HFF-Myc (cell line): Measurements from ENCODE around the gene UTP14A.

ENCODE experiments used
- DNase-seq: peaks from one replicate; pipeline ENCODE4 v3.0.0-alpha.2; 2011; ENCODE audit warnings: low read depth; ENCODE audit errors: extremely low read depth
- H3K4me3 ChIP-seq: replicated peaks from 2 replicates; pipeline ENCODE4 v1.5.1; 2011; ENCODE audit warnings: low read depth, mild to moderate bottlenecking, control low read depth, low read length
- TF ChIP-seq, protein P1 (sequence below): IDR thresholded peaks from 2 replicates; pipeline ENCODE4 v1.5.1; 2012; ENCODE audit warnings: mild to moderate bottlenecking, low read depth, low read length, control low read depth; ENCODE audit errors: missing control alignments

The UTP14A gene

DNA sequence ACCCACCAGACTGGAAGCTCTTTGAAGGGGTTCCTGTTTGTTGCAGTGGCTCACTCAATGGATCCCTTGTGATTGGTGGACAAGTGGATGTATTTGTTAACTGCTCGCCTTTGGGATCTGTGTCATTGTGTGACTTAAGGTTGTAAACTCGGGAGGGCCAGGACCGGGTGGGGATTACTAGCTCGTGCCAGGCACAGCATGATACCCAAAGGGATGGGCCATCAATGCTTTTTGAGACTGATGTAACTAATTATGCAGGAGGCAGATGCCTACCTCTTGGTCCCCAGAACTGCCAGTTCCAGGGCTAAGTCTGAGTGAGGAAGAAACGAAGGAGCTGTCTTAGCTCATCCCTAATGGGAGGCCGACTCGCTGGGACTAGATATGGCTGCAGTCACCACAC, 27.7 kb downstream of the UTP14A start:
- TF ChIP-seq, protein P1, sequence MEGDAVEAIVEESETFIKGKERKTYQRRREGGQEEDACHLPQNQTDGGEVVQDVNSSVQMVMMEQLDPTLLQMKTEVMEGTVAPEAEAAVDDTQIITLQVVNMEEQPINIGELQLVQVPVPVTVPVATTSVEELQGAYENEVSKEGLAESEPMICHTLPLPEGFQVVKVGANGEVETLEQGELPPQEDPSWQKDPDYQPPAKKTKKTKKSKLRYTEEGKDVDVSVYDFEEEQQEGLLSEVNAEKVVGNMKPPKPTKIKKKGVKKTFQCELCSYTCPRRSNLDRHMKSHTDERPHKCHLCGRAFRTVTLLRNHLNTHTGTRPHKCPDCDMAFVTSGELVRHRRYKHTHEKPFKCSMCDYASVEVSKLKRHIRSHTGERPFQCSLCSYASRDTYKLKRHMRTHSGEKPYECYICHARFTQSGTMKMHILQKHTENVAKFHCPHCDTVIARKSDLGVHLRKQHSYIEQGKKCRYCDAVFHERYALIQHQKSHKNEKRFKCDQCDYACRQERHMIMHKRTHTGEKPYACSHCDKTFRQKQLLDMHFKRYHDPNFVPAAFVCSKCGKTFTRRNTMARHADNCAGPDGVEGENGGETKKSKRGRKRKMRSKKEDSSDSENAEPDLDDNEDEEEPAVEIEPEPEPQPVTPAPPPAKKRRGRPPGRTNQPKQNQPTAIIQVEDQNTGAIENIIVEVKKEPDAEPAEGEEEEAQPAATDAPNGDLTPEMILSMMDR: no peak
- DNase-seq: no peak
- H3K4me3 ChIP-seq: no peak overlapping the region

DNA sequence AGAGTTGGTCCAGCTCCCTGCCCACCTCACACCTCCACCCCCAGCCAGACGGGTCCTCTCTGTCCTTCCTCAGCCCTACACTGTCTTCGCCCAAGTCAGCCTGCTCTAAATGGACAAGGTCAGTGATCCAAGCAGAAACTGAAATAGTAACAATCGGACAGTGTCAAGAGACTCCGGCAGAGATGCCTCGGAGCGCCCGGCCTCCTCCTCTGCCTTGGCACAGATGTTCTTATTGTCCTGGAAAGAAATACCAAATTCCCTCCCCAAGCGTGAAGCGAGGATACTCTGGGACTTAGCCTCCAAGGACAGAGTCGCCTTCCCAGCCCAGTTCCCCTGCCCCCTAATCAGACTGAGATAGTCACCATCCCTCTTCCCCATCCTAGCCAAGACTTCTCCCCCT, 28.5 kb downstream of the UTP14A start:
- TF ChIP-seq, protein P1: no peak
- no peak for DNase-seq
- no peak overlapping the region for H3K4me3 ChIP-seq

DNA sequence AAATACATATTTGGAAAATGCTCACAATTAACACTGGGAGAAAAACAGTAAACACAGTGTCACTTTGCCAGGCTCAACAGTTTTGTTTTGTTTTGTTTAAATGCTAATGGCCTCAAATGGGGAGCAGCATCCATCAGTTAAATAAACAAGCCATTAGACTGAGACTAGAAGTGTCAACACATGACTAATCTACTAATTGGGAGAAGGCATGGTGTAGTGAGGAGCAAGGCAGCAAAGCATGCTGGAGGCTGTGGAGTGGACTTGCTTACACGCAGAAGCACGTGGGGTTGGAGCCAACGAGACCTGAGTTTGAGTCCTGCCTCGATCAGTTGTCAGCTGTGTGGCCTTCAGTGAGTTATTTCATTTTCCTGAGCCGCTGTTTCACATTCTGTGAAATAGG, 29.0 kb downstream of the UTP14A start:
- TF ChIP-seq, protein P1: no peak
- DNase-seq: no peak
- H3K4me3 ChIP-seq: no peak overlapping the region

DNA sequence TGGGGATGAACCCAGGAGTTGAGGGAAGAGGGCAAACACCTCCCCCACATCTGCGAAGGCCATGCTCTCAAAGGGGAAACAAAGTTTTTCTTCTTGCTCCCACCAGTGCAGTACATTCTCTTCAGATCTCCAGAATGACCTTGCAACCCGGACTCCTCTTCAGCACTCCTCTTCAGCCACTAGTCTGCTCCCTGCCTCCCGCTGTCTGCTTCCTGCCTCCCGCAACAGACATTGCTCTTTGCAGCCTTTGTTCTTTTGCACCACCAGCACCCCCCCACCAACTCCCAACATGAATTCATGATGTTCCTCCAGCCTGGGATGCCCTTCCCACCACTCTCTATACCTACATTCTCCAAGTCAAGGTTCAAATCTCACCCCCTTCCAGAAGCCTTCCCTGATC, 32.1 kb downstream of the UTP14A start:
- TF ChIP-seq, protein P1: no peak
- H3K4me3 ChIP-seq: no peak overlapping the region
- DNase-seq: no peak

DNA sequence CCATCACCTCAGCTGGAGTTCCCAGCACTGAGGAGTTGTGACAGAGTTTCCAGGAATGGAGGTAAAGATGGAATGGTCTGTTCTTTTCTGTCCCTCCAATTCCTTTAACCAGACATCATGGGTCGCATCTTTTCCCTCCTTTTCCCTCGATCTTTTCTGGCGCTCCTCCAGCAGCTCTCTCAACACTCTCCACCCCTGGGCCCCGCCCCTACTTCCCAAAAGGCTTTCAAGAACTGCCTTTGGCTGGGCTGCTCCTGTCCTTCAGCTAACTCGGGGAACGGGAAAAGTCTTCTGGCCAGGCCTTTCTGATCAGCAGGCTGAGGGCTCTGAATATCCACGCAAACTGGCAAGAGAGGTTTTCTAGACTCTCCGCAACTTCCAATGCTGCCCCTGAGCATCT, 34.0 kb downstream of the UTP14A start:
- DNase-seq: no peak
- TF ChIP-seq, protein P1: no peak

DNA sequence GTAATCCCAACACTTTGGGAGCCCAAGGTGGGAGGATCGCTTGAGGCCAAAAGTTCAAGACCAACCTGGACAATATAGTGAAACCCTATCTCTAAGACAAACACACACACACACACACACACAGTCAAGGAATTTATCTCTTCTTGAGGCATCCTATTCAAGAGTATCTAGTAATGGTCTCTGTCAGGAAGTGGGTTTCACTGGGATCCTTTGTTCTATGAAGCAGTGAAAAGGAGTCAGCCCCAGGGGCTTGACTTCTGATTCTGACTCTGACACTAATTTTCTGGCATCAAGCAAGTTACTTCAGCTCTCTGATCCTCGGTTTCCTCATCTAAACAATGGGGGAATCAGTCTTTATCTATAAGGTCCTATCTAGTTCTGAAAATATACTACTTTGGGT, 34.8 kb downstream of the UTP14A start:
- no peak for DNase-seq
- TF ChIP-seq, protein P1: no peak
- H3K4me3 ChIP-seq: no peak overlapping the region

More for the DNA sequence above, 34.0 kb downstream of the UTP14A start:
- no peak overlapping the region for H3K4me3 ChIP-seq

DNA sequence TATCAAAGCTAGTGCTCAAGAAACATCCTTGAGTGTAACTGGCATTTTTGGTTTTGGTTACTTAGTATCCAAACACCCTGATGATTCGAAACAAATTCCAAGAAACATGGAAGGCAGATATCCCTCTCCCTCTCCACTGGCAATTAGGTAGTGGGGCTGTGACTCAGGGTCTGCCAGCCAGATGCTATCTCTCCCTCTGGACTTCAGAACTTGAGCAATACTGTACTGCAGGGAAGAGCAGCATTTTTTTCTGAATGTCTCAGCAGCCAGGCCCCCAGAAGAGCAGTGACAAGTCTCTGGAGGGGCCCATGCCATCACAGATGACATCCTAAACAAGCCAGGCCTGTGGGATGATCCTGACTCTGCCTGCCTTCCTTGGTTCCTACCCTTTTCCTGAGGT, 39.2 kb downstream of the UTP14A start:
- no peak overlapping the region for H3K4me3 ChIP-seq
- TF ChIP-seq, protein P1: no peak
- DNase-seq: no peak
